KMS-11 (cell line): ENCODE data around the gene BHLHE41.

Source experiments
- H2AFZ ChIP-seq: fragments of 200-600 bp; sonication (generic); 2 replicates; pipeline ENCODE4 v1.6.1; 2016; ENCODE audit warnings: antibody characterized with exemption, mixed run types, low read depth
- H3K27ac ChIP-seq: fragments of 200-600 bp; sonication (generic); 2 replicates; pipeline ENCODE4 v1.6.1; 2016; ENCODE audit warnings: mild to moderate bottlenecking, mixed run types
- H3K27me3 ChIP-seq: fragments of 200-600 bp; sonication (generic); 2 replicates; pipeline ENCODE4 v1.6.1; 2017; ENCODE audit warnings: mild to moderate bottlenecking, low read depth, mixed run types, moderate library complexity; ENCODE audit not compliant: insufficient read depth
- H3K36me3 ChIP-seq: fragments of 200-600 bp; sonication (generic); 2 replicates; pipeline ENCODE4 v1.6.1; 2017; ENCODE audit warnings: mild to moderate bottlenecking, mixed run types; ENCODE audit not compliant: insufficient read depth
- H3K4me1 ChIP-seq: fragments of 200-600 bp; sonication (generic); 2 replicates; pipeline ENCODE4 v1.6.1; 2016; ENCODE audit warnings: mild to moderate bottlenecking, low read depth, mixed run types; ENCODE audit not compliant: poor library complexity, severe bottlenecking
- H3K4me2 ChIP-seq: fragments of 200-600 bp; sonication (generic); 2 replicates; pipeline ENCODE4 v1.7.0; 2016; ENCODE audit warnings: mild to moderate bottlenecking, mixed run types
- H3K4me3 ChIP-seq: fragments of 200-600 bp; sonication (generic); IDR thresholded peaks from 2 replicates; pipeline ENCODE4 v1.6.1; 2017; ENCODE audit warnings: low read depth, low read length, mixed read lengths; ENCODE audit not compliant: insufficient read depth
- H3K79me2 ChIP-seq: fragments of 200-600 bp; sonication (generic); 2 replicates; pipeline ENCODE4 v1.6.1; 2016; ENCODE audit warnings: low read depth, mixed run types; ENCODE audit not compliant: insufficient read depth
- H3K9ac ChIP-seq: fragments of 200-600 bp; sonication (generic); 2 replicates; pipeline ENCODE4 v1.6.1; 2016; ENCODE audit warnings: mild to moderate bottlenecking, mixed run types
- H4K20me1 ChIP-seq: fragments of 200-600 bp; sonication (generic); 2 replicates; pipeline ENCODE4 v1.6.1; 2016; ENCODE audit warnings: mild to moderate bottlenecking, mixed run types; ENCODE audit not compliant: insufficient read depth
- CTCF ChIP-seq: fragments of 200-600 bp; sonication (generic); conservative IDR thresholded peaks from 2 replicates; pipeline ENCODE4 v1.6.1; 2017; ENCODE audit warnings: low read depth, mild to moderate bottlenecking, antibody characterized with exemption, low read length, moderate library complexity, mixed read lengths

Gene BHLHE41

GRCh38 chr12:26124446-26125399, at the start of gene BHLHE41:
Gene BHLHE41 (minus strand): TSS chr12:26125037. CDS start chr12:26124779, 258 bp downstream.
- Histone ChIP-seq H3K27ac (peak within 1 kb of the TSS; percentile 97), H3K4me1 (peaks cover 26% of the 10 kb centered on the region), H3K4me3 (no peak within 1 kb of the TSS), H2AFZ (peak within 1 kb of the TSS; percentile 66), H3K79me2 (peaks cover 44% of the 10 kb centered on the region), H3K4me2 (peak within 1 kb of the TSS; percentile 99), H3K9ac (peak within 1 kb of the TSS; percentile 90), H3K27me3 (no peaks in the 10 kb centered on the region), H4K20me1 (no peaks in the 10 kb centered on the region), H3K36me3 (peaks cover 4% of the 10 kb centered on the region; the same call in 1 of the 2 replicates)
- no peak for TF ChIP-seq CTCF

- Histone ChIP-seq H3K4me1 (no peaks in the 10 kb centered on the region), H3K4me3 (no peak overlapping the region), H3K9ac (no peak overlapping the region), H3K27me3 (no peaks in the 10 kb centered on the region), H3K36me3 (no peaks in the 10 kb centered on the region), H3K79me2 (no peaks in the 10 kb centered on the region), H4K20me1 (no peaks in the 10 kb centered on the region), H2AFZ (no peak overlapping the region), H3K27ac (no peak overlapping the region), H3K4me2 (no peak overlapping the region)
- TF ChIP-seq CTCF: no peak
Observed at GRCh38 chr12:26172946-26173552, 48.2 kb upstream of the BHLHE41 start.

- Histone ChIP-seq H4K20me1 (no peaks in the 10 kb centered on the region), H3K4me2 (no peak overlapping the region), H3K4me3 (no peak overlapping the region), H3K27me3 (no peaks in the 10 kb centered on the region), H3K9ac (no peak overlapping the region), H2AFZ (no peak overlapping the region), H3K4me1 (no peaks in the 10 kb centered on the region), H3K36me3 (no peaks in the 10 kb centered on the region), H3K27ac (no peak overlapping the region), H3K79me2 (no peaks in the 10 kb centered on the region)
- no peak for TF ChIP-seq CTCF
Observed at GRCh38 chr12:26172539-26172938, 47.7 kb upstream of the BHLHE41 start.

- Histone ChIP-seq H3K4me2 (no peak overlapping the region), H3K4me3 (no peak overlapping the region), H4K20me1 (no peaks in the 10 kb centered on the region), H3K79me2 (no peaks in the 10 kb centered on the region), H3K9ac (no peak overlapping the region), H3K4me1 (no peaks in the 10 kb centered on the region), H2AFZ (no peak overlapping the region), H3K27me3 (no peaks in the 10 kb centered on the region), H3K27ac (no peak overlapping the region), H3K36me3 (no peaks in the 10 kb centered on the region)
- TF ChIP-seq CTCF: no peak
Observed at GRCh38 chr12:26172013-26172412, 47.2 kb upstream of the BHLHE41 start.
